PFSK-1 (cell line): ENCODE data around the gene KLHDC8A.

Source experiments
- POLR2AphosphoS5 ChIP-seq: IDR thresholded peaks from 2 replicates; pipeline ENCODE4 v1.6.1; 2012; ENCODE audit warnings: low read depth, mild to moderate bottlenecking, control low read depth, low read length, moderate library complexity
- REST ChIP-seq, 2 experiments: IDR thresholded peaks; 2 replicates each; pipeline versions ENCODE4 v1.6.1 to v1.8.0; 2011 to 2012; ENCODE audit warnings: low read depth in 2 of 2, low read length in 2 of 2, control low read depth in 1 of 2, inconsistent platforms in 1 of 2, mild to moderate bottlenecking in 1 of 2, moderate library complexity in 1 of 2; ENCODE audit not compliant: insufficient read depth in 1 of 2
- SIN3A ChIP-seq: IDR thresholded peaks from 2 replicates; pipeline ENCODE4 v1.6.1; 2012; ENCODE audit warnings: mild to moderate bottlenecking, low read length, moderate library complexity, borderline replicate concordance; ENCODE audit not compliant: insufficient read depth
- TAF1 ChIP-seq: IDR thresholded peaks from 2 replicates; pipeline ENCODE4 v1.6.1; 2012; ENCODE audit warnings: low read length, control low read depth, borderline replicate concordance; ENCODE audit not compliant: insufficient read depth

DNA sequence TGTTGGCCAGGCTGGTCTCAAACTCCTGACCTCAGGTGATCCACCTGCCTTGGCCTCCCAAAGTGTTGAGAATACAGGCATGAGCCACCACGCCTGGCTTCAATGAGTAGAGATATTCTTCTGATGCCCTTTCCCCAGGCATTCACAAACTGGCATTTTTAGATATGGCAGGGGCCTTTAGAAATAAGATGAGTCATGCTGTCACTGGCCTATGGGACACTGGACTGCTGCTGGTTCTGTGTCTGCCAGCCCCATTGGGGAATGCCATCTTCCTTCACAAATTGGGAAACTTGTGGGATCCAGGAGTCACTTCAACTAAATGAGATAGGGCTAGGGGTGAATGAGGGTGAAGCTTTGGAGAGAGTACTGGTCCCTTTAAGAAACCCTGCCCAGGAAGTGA is 16.0 kb downstream of the KLHDC8A start:
- TF ChIP-seq POLR2AphosphoS5 (no peak), TAF1 (no peak), REST (IDR thresholded peaks at IDR 0.05; ENCODE audit: insufficient read depth in 1 of 2, low read depth in 2 of 2, low read length in 2 of 2) (no peak), SIN3A (no peak)
